GM12878 (cell line): ENCODE measurements around the gene TNPO2. TPM values are rescaled to one million over a fixed set of nuclear protein-coding genes. Genes with fewer than 3 reads are reported as not detected.

ENCODE experiments used
- ATAC-seq: fragments of 200-7000 bp; cut with Tn5 transposase; 3 replicates; pipeline ENCODE4 v1.9.1; 2020; ENCODE audit warnings: mild to moderate bottlenecking, moderate library complexity
- BruUV-seq: library from RNA; stranded (reverse); fragments of 400-500 nt; replicated peaks from 2 replicates; lab custom pipeline; 2021; lab: Mats Ljungman, UMichigan
- CTCF ChIA-PET: fragments of 300-600 bp; sonication (Branson Sonifier 250); formaldehyde crosslinking; extraction: SDS; loops from one replicate; lab custom pipeline; 2021; ENCODE audit warnings: inconsistent platforms; lab: Yijun Ruan, JAX
- POLR2A ChIA-PET: fragments of 350-600 bp; formaldehyde crosslinking; extraction: SDS; loops from one replicate; lab custom pipeline; 2021; ENCODE audit warnings: inconsistent platforms; lab: Charles Lee
- RAD21 ChIA-PET: fragments of 300-600 bp; sonication (Branson Sonifier 250); formaldehyde crosslinking; loops from one replicate; lab custom pipeline; 2023; ENCODE audit warnings: antibody characterized with exemption; ENCODE audit not compliant: unreplicated experiment; lab: Charles Lee
- SMC1A ChIA-PET: fragments of 300-600 bp; sonication (Branson Sonifier 250); formaldehyde crosslinking; loops from one replicate; lab custom pipeline; 2023; ENCODE audit not compliant: unreplicated experiment, uncharacterized antibody; lab: Charles Lee
- DNase-seq: peaks from one replicate; pipeline ENCODE4 v3.0.0-alpha.2; 2011; ENCODE audit warnings: low read depth, low spot score
- FAIRE-seq: peaks from 3 replicates; lab custom pipeline; 2011; peaks lifted over from hg19 to GRCh38; lab: Jason Lieb, UNC
- H2AFZ ChIP-seq: 2 replicates; pipeline ENCODE4 v1.6.0; 2011; ENCODE audit warnings: low read depth, low read length, control low read depth; ENCODE audit not compliant: control insufficient read depth
- H3K27ac ChIP-seq: 2 replicates; pipeline ENCODE4 v1.5.1; 2011; ENCODE audit warnings: control low read depth; ENCODE audit not compliant: control insufficient read depth, insufficient read depth
- H3K27me3 ChIP-seq, 2 experiments: replicated peaks in 1 of 2; 2 replicates each; pipeline versions ENCODE4 v1.6.0 to v1.6.1; 2011; ENCODE audit warnings: low read length in 1 of 2; ENCODE audit not compliant: control insufficient read depth in 2 of 2, insufficient read depth in 2 of 2
- H3K36me3 ChIP-seq, 2 experiments: 2 replicates each; pipeline ENCODE4 v1.5.1; 2011; ENCODE audit warnings: low read length in 1 of 2; ENCODE audit not compliant: control insufficient read depth in 2 of 2, insufficient read depth in 2 of 2
- H3K4me1 ChIP-seq: 2 replicates; pipeline ENCODE4 v1.6.1; 2011; ENCODE audit warnings: mild to moderate bottlenecking, low read length, moderate library complexity, mixed read lengths; ENCODE audit not compliant: control insufficient read depth, insufficient read depth
- H3K4me2 ChIP-seq: 2 replicates; pipeline ENCODE4 v1.6.0; 2011; ENCODE audit warnings: control low read depth; ENCODE audit not compliant: control insufficient read depth, insufficient read depth
- H3K4me3 ChIP-seq: fragments of 200-600 bp; sonication (generic); 2 replicates; pipeline ENCODE4 v1.5.1; 2016
- H3K79me2 ChIP-seq: 2 replicates; pipeline ENCODE4 v1.6.0; 2011; ENCODE audit warnings: low read length; ENCODE audit not compliant: control insufficient read depth, insufficient read depth
- H3K9ac ChIP-seq: 2 replicates; pipeline ENCODE4 v1.8.0; 2011; ENCODE audit warnings: low read length, control low read depth, mixed read lengths; ENCODE audit not compliant: control insufficient read depth, insufficient read depth
- H3K9me3 ChIP-seq: replicated peaks from 3 replicates; pipeline ENCODE4 v1.5.1; 2011; ENCODE audit warnings: mild to moderate bottlenecking, low read length; ENCODE audit not compliant: control insufficient read depth, insufficient read depth
- H4K20me1 ChIP-seq: 2 replicates; pipeline ENCODE4 v1.6.0; 2011; ENCODE audit not compliant: control insufficient read depth, insufficient read depth
- ATF3 ChIP-seq: IDR thresholded peaks from 2 replicates; pipeline ENCODE4 v1.6.1; 2011; ENCODE audit warnings: low read depth, mild to moderate bottlenecking, low read length, moderate library complexity, borderline replicate concordance; ENCODE audit errors: extremely low read depth
- HCFC1 ChIP-seq: fragments of 150-350 bp; IDR thresholded peaks from 2 replicates; pipeline ENCODE4 v1.6.1; 2014; ENCODE audit warnings: low read length
- HDGF ChIP-seq: fragments of 450-650 bp; IDR thresholded peaks from 2 replicates; pipeline ENCODE4 v1.6.1; 2016; ENCODE audit warnings: antibody characterized with exemption
- IRF4 ChIP-seq: IDR thresholded peaks from 2 replicates; pipeline ENCODE4 v1.6.1; 2011; ENCODE audit warnings: low read depth, low read length
- NFIC ChIP-seq: IDR thresholded peaks from 2 replicates; pipeline ENCODE4 v1.6.1; 2012; ENCODE audit warnings: low read depth, mild to moderate bottlenecking, inconsistent platforms, low read length, moderate library complexity
- NFXL1 ChIP-seq: fragments of 450-650 bp; IDR thresholded peaks from 2 replicates; pipeline ENCODE4 v1.6.1; 2017; ENCODE audit warnings: antibody characterized with exemption, mild to moderate bottlenecking, borderline replicate concordance
- WGBS: methylation state at CpG from one replicate; pipeline ENCODE4 v1.1.6; 2016; ENCODE audit warnings: low lambda C conversion rate; ENCODE audit not compliant: insufficient replicate concordance, insufficient coverage; ENCODE audit errors: missing lambda C conversion rate; 5-methylcytosine and 5-hydroxymethylcytosine counted together
- in situ Hi-C: fragments of 300-500 bp; cut with MboI; formaldehyde crosslinking; loops from 9 replicates; pipeline ENCODE4 v1.14.3; 2018; ENCODE audit warnings: mixed read lengths
- intact Hi-C: fragments of 100-400 bp; cut with micrococcal nuclease; formaldehyde crosslinking; loops from one replicate; pipeline ENCODE4 v1.14.2; 2022; ENCODE audit not compliant: unreplicated experiment
- polyA plus RNA-seq, 11 experiments: library from polyadenylated mRNA; depleted of rRNA in 4 of 11; unstranded in 6 of 11; stranded (reverse) in 5 of 11; fragments of >200 nt; fragmentation: Nextera tagmentation in 4 of 11; fragmentation: Illumina TruSeq in 1 of 11; extraction: Ambion mirVana in 4 of 11; extraction: Trizol in 1 of 11; gene quantifications; 1 replicate in 1 of 11; 2 replicates in 10 of 11; pipeline versions ENCODE4 v1.2.1 to v1.2.3, GENCODE V29; 2011 to 2016; ENCODE audit warnings: inconsistent platforms in 2 of 11, missing spikeins in 2 of 11, low read depth in 1 of 11
- total RNA-seq, 4 experiments: library from RNA; depleted of rRNA in 3 of 4; stranded (reverse); fragments of >200 nt in 3 of 4; fragmentation: Illumina TruSeq in 1 of 4; extraction: Trizol in 1 of 4; gene quantifications; 2 replicates each; pipeline versions ENCODE4 v1.2.1 to v1.2.3, GENCODE V29; 2013 to 2021
- TF ChIP-seq, protein P1 (sequence below): fragments of 450-650 bp; IDR thresholded peaks from 2 replicates; pipeline ENCODE4 v1.6.1; 2017; ENCODE audit warnings: mild to moderate bottlenecking

The TNPO2 gene
- total and polyA plus RNA-seq, 10 of the 15 experiments (the other 5 are each of a cell fraction or from before 2014, with no cell fraction given): 5.5 to 99.7 (median 29.6) TPM

DNA sequence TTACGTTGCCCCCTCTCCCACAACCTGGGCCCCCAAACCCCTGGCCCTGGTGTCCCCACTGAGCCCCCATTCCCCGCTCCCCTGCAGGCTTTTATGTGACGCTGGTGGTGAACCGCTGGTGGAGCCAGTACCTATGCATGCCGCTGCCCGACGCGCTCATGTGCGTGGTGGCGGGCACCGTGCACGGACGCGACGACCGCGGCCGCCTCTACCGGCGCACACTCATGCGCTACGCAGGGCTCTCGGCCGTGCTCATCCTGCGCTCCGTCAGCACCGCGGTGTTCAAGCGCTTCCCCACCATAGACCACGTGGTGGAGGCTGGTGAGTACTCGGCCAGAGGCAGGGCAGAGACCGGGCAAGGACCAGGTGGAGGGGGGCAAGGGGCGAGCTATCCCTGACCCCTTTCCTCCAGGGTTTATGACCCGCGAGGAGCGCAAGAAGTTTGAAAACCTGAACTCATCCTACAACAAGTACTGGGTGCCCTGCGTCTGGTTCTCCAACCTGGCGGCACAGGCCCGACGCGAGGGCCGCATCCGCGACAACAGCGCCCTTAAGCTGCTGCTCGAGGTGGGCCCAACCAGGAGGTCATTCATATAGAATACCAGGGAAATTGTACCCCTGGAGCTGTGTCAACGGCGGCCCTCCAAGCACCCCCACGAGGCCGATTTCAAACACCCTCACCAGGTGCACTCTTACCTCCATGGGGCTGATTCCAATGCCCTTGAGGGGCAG, 30.9 kb upstream of the TNPO2 start:
- TF ChIP-seq IRF4 (no peak), HCFC1 (no peak), ATF3 (no peak), NFXL1 (no peak), NFIC (no peak), HDGF (no peak)
- TF ChIP-seq, protein P1, sequence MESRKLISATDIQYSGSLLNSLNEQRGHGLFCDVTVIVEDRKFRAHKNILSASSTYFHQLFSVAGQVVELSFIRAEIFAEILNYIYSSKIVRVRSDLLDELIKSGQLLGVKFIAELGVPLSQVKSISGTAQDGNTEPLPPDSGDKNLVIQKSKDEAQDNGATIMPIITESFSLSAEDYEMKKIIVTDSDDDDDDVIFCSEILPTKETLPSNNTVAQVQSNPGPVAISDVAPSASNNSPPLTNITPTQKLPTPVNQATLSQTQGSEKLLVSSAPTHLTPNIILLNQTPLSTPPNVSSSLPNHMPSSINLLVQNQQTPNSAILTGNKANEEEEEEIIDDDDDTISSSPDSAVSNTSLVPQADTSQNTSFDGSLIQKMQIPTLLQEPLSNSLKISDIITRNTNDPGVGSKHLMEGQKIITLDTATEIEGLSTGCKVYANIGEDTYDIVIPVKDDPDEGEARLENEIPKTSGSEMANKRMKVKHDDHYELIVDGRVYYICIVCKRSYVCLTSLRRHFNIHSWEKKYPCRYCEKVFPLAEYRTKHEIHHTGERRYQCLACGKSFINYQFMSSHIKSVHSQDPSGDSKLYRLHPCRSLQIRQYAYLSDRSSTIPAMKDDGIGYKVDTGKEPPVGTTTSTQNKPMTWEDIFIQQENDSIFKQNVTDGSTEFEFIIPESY: no peak
- Histone ChIP-seq H3K79me2 (no peaks in the 10 kb centered on the region), H4K20me1 (no peaks in the 10 kb centered on the region), H3K9ac (no peak overlapping the region), H3K9me3 (no peaks in the 10 kb centered on the region), H3K4me1 (no peaks in the 10 kb centered on the region), H3K27me3 (peaks cover 0 to 2% of the 10 kb centered on the region in 2 experiments; a peak in 1 of 4 replicates), H3K27ac (no peak overlapping the region), H2AFZ (no peak overlapping the region), H3K36me3 (no peaks in the 10 kb centered on the region), H3K4me3 (no peak overlapping the region), H3K4me2 (no peak overlapping the region)
- in situ Hi-C loops: no loop called here
- 81% methylated on average over 49 of the region's 50 CpGs for WGBS
- ATAC-seq (no peak), FAIRE-seq (no peak), DNase-seq (no peak)
- POLR2A ChIA-PET: interaction anchor here (0.9 kb wide), 1 partner anchor 39 kb away, joined by 3 read pairs; no protein-coding TSS in a partner anchor
- RAD21 ChIA-PET: interaction anchor here (0.9 to 1.6 kb wide), 2 partner anchors 10 to 46 kb away, joined by 3 read pairs; no protein-coding TSS in a partner anchor
- no TSS peak for BruUV-seq
- intact Hi-C loops: loop anchor here (5.0 kb wide), 1 partner anchor 192 kb away; no protein-coding TSS in a partner anchor
- CTCF ChIA-PET: interaction anchor here (1.8 to 17.0 kb wide), 4 partner anchors 12 to 93 kb away, joined by 5 to 426 read pairs (median 125); partner anchors contain the start of genes JUNB, PRDX2 and THSD8
- SMC1A ChIA-PET: interaction anchor here (0.6 kb wide), 1 partner anchor 28 kb away, joined by 3 read pairs; no protein-coding TSS in a partner anchor
